Mesothelial cell of epicardium (in vitro differentiated cells): Measurements from ENCODE around the gene IGSF10. TPM values are rescaled to one million over a fixed set of nuclear protein-coding genes. Genes with fewer than 3 reads are reported as not detected.

Experiments
- DNase-seq, 2 experiments: peaks; one replicate each; pipeline ENCODE4 v3.0.0; 2021; ENCODE audit warnings: low spot score in 2 of 2; ENCODE audit not compliant: unreplicated experiment in 2 of 2
- H3K27ac Mint-ChIP-seq: 2 replicates; pipeline ENCODE4 v1.8.0; 2021; ENCODE audit warnings: mixed read lengths
- H3K27me3 Mint-ChIP-seq: 2 replicates; pipeline ENCODE4 v1.8.0; 2021; ENCODE audit warnings: low read depth, mixed read lengths
- H3K36me3 Mint-ChIP-seq: 2 replicates; pipeline ENCODE4 v1.8.0; 2021; ENCODE audit warnings: mixed read lengths
- H3K4me1 Mint-ChIP-seq: 2 replicates; pipeline ENCODE4 v1.8.0; 2021; ENCODE audit warnings: mixed read lengths
- H3K4me3 Mint-ChIP-seq: 2 replicates; pipeline ENCODE4 v1.8.0; 2021; ENCODE audit warnings: mild to moderate bottlenecking, moderate library complexity, mixed read lengths
- H3K9me3 Mint-ChIP-seq: 2 replicates; pipeline ENCODE4 v1.8.0; 2021; ENCODE audit warnings: mixed read lengths
- CTCF ChIP-seq: fragments of 200-600 bp; sonication (generic); IDR thresholded peaks from one replicate; pipeline ENCODE4 v1.5.0; 2021; ENCODE audit warnings: antibody characterized with exemption; ENCODE audit not compliant: unreplicated experiment
- total RNA-seq: library from RNA; stranded (reverse); gene quantifications from 3 replicates; pipeline ENCODE4 v1.2.1, GENCODE V29; 2021

The IGSF10 gene
- total RNA-seq, 1 donor from 2014 or later = 6.0 TPM

GRCh38 chr3:151459358-151459757, 1.5 kb downstream of the IGSF10 start:
- no peak for DNase-seq
- TF ChIP-seq CTCF = no peak
- no peak overlapping the region for H3K4me3 Mint-ChIP-seq
- no peak overlapping the region for H3K27ac Mint-ChIP-seq
- H3K27me3 Mint-ChIP-seq = peaks cover 4% of the 10 kb centered on the region
- no peaks in the 10 kb centered on the region for H3K36me3 Mint-ChIP-seq
- H3K4me1 Mint-ChIP-seq = peaks cover 26% of the 10 kb centered on the region
- no peaks in the 10 kb centered on the region for H3K9me3 Mint-ChIP-seq

GRCh38 chr3:151456065-151456464, 4.8 kb downstream of the IGSF10 start:
- H3K27me3 Mint-ChIP-seq = peaks cover 2% of the 10 kb centered on the region
- no peak for DNase-seq
- H3K4me3 Mint-ChIP-seq = no peak overlapping the region
- peaks cover 26% of the 10 kb centered on the region for H3K4me1 Mint-ChIP-seq
- no peak overlapping the region for H3K27ac Mint-ChIP-seq
- TF ChIP-seq CTCF = no peak
- no peaks in the 10 kb centered on the region for H3K36me3 Mint-ChIP-seq
- H3K9me3 Mint-ChIP-seq = no peaks in the 10 kb centered on the region

DNA sequence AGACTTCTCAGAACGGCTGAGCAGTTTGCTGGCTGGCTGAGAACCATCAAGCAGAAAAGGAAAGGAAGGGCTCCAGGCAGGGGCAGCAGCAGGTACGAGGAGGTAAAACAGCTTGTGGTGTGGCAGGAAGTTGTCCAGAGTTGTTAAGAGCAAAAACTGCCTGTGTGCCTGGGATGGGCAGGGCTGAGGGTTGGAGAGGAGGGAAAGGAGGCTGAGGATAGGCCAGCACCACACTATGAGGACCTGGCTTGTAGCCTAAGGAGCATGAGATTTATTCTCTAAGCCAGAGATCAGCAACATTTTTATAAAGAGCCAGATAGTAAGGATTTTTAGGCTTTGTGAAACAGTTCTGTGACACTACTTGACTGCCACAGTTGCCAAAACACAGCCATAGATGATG, 8.0 kb downstream of the IGSF10 start:
- H3K27ac Mint-ChIP-seq = no peak overlapping the region
- H3K9me3 Mint-ChIP-seq = no peaks in the 10 kb centered on the region
- TF ChIP-seq CTCF = no peak
- no peaks in the 10 kb centered on the region for H3K27me3 Mint-ChIP-seq
- peaks cover 9% of the 10 kb centered on the region for H3K4me1 Mint-ChIP-seq
- H3K4me3 Mint-ChIP-seq = no peak overlapping the region
- DNase-seq = no peak
- no peaks in the 10 kb centered on the region for H3K36me3 Mint-ChIP-seq

- Mint-ChIP-seq H3K27me3 (no peaks in the 10 kb centered on the region), H3K27ac (no peak overlapping the region), H3K4me3 (no peak overlapping the region), H3K36me3 (no peaks in the 10 kb centered on the region), H3K9me3 (peaks cover 4% of the 10 kb centered on the region), H3K4me1 (peaks cover 9% of the 10 kb centered on the region)
- no peak for TF ChIP-seq CTCF
- no peak for DNase-seq
These were observed 8.5 kb downstream of the IGSF10 start for GRCh38 chr3:151452368-151452767.

DNA sequence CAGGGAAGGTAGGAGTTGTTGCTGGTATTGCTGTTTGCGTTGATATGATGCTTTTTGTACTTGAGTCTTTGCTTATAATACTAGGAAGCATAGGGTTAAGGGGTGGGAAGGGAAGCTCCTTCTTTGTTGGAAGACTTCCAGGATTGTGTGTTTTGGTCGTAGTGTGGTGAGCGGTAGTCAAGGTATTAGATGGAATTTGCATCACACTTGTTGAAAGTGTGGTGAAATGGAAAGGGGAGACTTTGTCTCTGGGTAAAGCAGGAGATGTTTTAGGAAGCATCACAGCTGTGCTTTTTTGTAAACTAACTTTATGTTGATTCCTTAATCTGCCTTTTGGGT, 14.9 kb downstream of the IGSF10 start:
- peaks cover 4% of the 10 kb centered on the region for H3K27me3 Mint-ChIP-seq
- no peak overlapping the region for H3K27ac Mint-ChIP-seq
- H3K9me3 Mint-ChIP-seq = peaks cover 14% of the 10 kb centered on the region
- DNase-seq = no peak
- H3K36me3 Mint-ChIP-seq = peaks cover 4% of the 10 kb centered on the region
- TF ChIP-seq CTCF = no peak
- no peaks in the 10 kb centered on the region for H3K4me1 Mint-ChIP-seq
- H3K4me3 Mint-ChIP-seq = no peak overlapping the region

DNA sequence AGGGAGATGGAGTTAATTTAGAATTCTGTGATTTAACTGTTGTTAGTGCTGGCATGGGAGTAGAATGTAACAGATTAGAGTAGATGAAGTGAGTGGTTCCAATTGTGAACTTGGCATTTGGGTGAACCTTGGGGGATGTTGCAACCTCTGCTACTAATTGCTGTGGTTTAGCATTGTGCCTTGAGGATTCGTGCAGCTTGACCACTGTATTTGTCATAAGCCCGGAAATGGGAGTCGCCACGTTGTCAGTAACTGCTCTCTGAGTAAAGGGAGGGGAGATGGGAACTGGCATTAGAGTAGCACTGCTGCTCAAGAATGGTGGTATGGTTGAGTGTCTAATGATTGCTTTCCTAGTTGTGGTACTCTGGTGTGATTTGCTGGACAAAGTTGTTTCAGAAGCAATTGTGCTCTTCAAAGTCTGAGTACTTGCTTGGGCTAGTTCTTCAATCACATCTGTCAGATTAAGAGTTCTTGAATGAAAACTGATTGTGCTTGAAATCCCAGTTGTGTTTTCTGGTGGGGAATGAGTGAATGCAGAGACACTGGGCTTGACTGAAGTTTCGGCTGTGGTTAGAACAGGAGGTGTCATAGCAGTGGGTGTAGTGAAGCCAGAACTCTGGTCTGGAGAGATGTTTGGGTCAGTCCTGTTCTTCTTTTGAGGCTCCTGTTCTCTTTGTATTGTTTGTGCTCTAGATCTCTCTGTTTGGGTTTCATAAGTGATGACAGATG, 15.4 kb downstream of the IGSF10 start:
- Mint-ChIP-seq H3K36me3 (peaks cover 4% of the 10 kb centered on the region), H3K27me3 (peaks cover 4% of the 10 kb centered on the region), H3K9me3 (peaks cover 14% of the 10 kb centered on the region), H3K27ac (no peak overlapping the region), H3K4me3 (no peak overlapping the region), H3K4me1 (no peaks in the 10 kb centered on the region)
- no peak for DNase-seq
- no peak for TF ChIP-seq CTCF
